Endothelial cell of umbilical vein (primary cell): ENCODE results near the gene ADAMTS14. TPM values are rescaled to one million over a fixed set of nuclear protein-coding genes. Genes with fewer than 3 reads are reported as not detected.
"Not testable (repeated sequence)": the region's sequence is repeated elsewhere in the genome, so short reads cannot be mapped to it uniquely, and the experiment has no call there.

Experiments
- BruUV-seq: library from RNA; stranded (reverse); fragments of 400-500 nt; replicated peaks from 2 replicates; lab custom pipeline; 2021; lab: Mats Ljungman, UMichigan
- CTCF ChIA-PET: fragments of 300-600, 350-600 bp; sonication (Branson Sonifier 250); formaldehyde crosslinking; loops from one replicate; lab custom pipeline; 2021; ENCODE audit warnings: antibody characterized with exemption, inconsistent platforms; lab: Charles Lee
- POLR2A ChIA-PET: fragments of 300-600, 350-600 bp; sonication (Branson Sonifier 250); formaldehyde crosslinking; loops from one replicate; lab custom pipeline; 2021; ENCODE audit warnings: antibody characterized with exemption, inconsistent platforms; lab: Charles Lee
- DNase-seq: peaks from one replicate; pipeline ENCODE4 v3.0.0-alpha.2; 2011; ENCODE audit warnings: low read depth, low spot score
- FAIRE-seq: peaks from 2 replicates; lab custom pipeline; 2011; peaks lifted over from hg19 to GRCh38; lab: Jason Lieb, UNC
- H2AFZ ChIP-seq: 2 replicates; pipeline ENCODE4 v1.6.0; 2012; ENCODE audit warnings: low read depth, low read length, control low read depth, inconsistent platforms
- H3K27ac ChIP-seq: 2 replicates; pipeline ENCODE4 v1.5.1; 2011; ENCODE audit warnings: low read depth, mild to moderate bottlenecking, control low read depth, low read length, moderate library complexity; ENCODE audit not compliant: insufficient read depth
- H3K27me3 ChIP-seq, 2 experiments: 2 replicates each; pipeline versions ENCODE4 v1.6.0 to v1.6.1; 2011; ENCODE audit warnings: low read length in 2 of 2, mixed read lengths in 1 of 2; ENCODE audit not compliant: control insufficient read depth in 2 of 2, insufficient read depth in 2 of 2
- H3K36me3 ChIP-seq, 2 experiments: 2 replicates in 1 of 2; 3 replicates in 1 of 2; pipeline ENCODE4 v1.5.1; 2011; ENCODE audit warnings: low read length in 2 of 2, mild to moderate bottlenecking in 1 of 2, moderate library complexity in 1 of 2; ENCODE audit not compliant: control insufficient read depth in 2 of 2, insufficient read depth in 2 of 2; ENCODE audit errors: extremely low read depth in 1 of 2
- H3K4me1 ChIP-seq: 3 replicates; pipeline ENCODE4 v1.5.1; 2011; ENCODE audit warnings: mild to moderate bottlenecking, low read length; ENCODE audit not compliant: control insufficient read depth, insufficient read depth; ENCODE audit errors: extremely low read depth
- H3K4me2 ChIP-seq: 2 replicates; pipeline ENCODE4 v1.6.1; 2011; ENCODE audit warnings: low read length, control low read depth, mixed read lengths; ENCODE audit not compliant: insufficient read depth
- H3K4me3 ChIP-seq, 3 experiments: fragments of 200-600 bp in 1 of 3; sonication (generic), shearing (Covaris generic) in 1 of 3; replicated peaks in 1 of 3; 2 replicates each; pipeline ENCODE4 v1.5.1; 2011 to 2016; ENCODE audit warnings: control low read depth in 3 of 3, low read length in 3 of 3, mild to moderate bottlenecking in 2 of 3, inconsistent platforms in 1 of 3, low read depth in 1 of 3, moderate library complexity in 1 of 3; ENCODE audit not compliant: insufficient read depth in 1 of 3
- H3K79me2 ChIP-seq: 2 replicates; pipeline ENCODE4 v1.6.0; 2012; ENCODE audit warnings: low read length, inconsistent platforms; ENCODE audit not compliant: control insufficient read depth, insufficient read depth
- H3K9ac ChIP-seq: replicated peaks from 2 replicates; pipeline ENCODE3; 2011; ENCODE audit warnings: low read length, control low read depth; ENCODE audit not compliant: insufficient read depth; ENCODE audit errors: extremely low read depth
- H3K9me1 ChIP-seq: replicated peaks from 3 replicates; pipeline ENCODE4 v1.6.0; 2011; ENCODE audit warnings: mild to moderate bottlenecking, low read length; ENCODE audit not compliant: control insufficient read depth, insufficient read depth; ENCODE audit errors: extremely low read depth
- H3K9me3 ChIP-seq: replicated peaks from 2 replicates; pipeline ENCODE4 v1.5.1; 2012; ENCODE audit warnings: low read length, inconsistent platforms; ENCODE audit not compliant: control insufficient read depth, insufficient read depth
- H4K20me1 ChIP-seq: replicated peaks from 2 replicates; pipeline ENCODE3; 2011; ENCODE audit warnings: mild to moderate bottlenecking, low read length; ENCODE audit not compliant: control insufficient read depth, insufficient read depth; ENCODE audit errors: extremely low read depth
- CTCF ChIP-seq, 2 donors: IDR thresholded peaks; 1 replicate in 1 of 2; 2 replicates in 1 of 2; pipeline ENCODE4 v1.5.1; 2011; ENCODE audit warnings: low read length in 2 of 2, mild to moderate bottlenecking in 2 of 2, moderate library complexity in 2 of 2, control low read depth in 1 of 2, inconsistent platforms in 1 of 2, low read depth in 1 of 2; ENCODE audit not compliant: insufficient read depth in 1 of 2; ENCODE audit errors: extremely low read depth in 1 of 2
- EZH2 ChIP-seq: IDR thresholded peaks from 2 replicates; pipeline ENCODE4 v1.6.1; 2012; ENCODE audit warnings: borderline replicate concordance, low read depth, mild to moderate bottlenecking, moderate library complexity, low read length, inconsistent platforms; ENCODE audit not compliant: severe bottlenecking
- FOS ChIP-seq: IDR thresholded peaks from 2 replicates; pipeline ENCODE4 v1.6.1; 2011; ENCODE audit warnings: mild to moderate bottlenecking, low read length, moderate library complexity, borderline replicate concordance; ENCODE audit not compliant: insufficient read depth
- GATA2 ChIP-seq: IDR thresholded peaks from 2 replicates; pipeline ENCODE4 v1.7.0; 2011; ENCODE audit warnings: low read depth, mild to moderate bottlenecking, moderate library complexity, mixed read lengths, low read length; ENCODE audit not compliant: insufficient read length, insufficient read depth
- JUN ChIP-seq: IDR thresholded peaks from 2 replicates; pipeline ENCODE4 v1.6.1; 2011; ENCODE audit warnings: borderline replicate concordance, low read depth; ENCODE audit not compliant: insufficient read length, insufficient read depth
- MAX ChIP-seq: IDR thresholded peaks from 2 replicates; pipeline ENCODE4 v1.6.1; 2011; ENCODE audit not compliant: insufficient read depth, insufficient read length
- MYC ChIP-seq: IDR thresholded peaks from one replicate; pipeline ENCODE4 v1.6.1; 2011; ENCODE audit warnings: mild to moderate bottlenecking, low read depth, low read length
- POLR2A ChIP-seq: IDR thresholded peaks from 2 replicates; pipeline ENCODE4 v1.6.1; 2012; ENCODE audit warnings: low read depth, mild to moderate bottlenecking, control low read depth, low read length
- POLR2AphosphoS5 ChIP-seq: IDR thresholded peaks from 2 replicates; pipeline ENCODE4 v1.6.1; 2012; ENCODE audit warnings: low read depth, mild to moderate bottlenecking, control low read depth, low read length, moderate library complexity; ENCODE audit not compliant: insufficient read depth
- dilution Hi-C: fragments of 300-500 bp; cut with MboI; formaldehyde crosslinking; loops from one replicate; pipeline ENCODE4 v1.15.0; 2019; ENCODE audit warnings: low sequenced_read_pairs; ENCODE audit not compliant: extremely low pct_ligation_motif_present
- intact Hi-C: fragments of 100-400 bp; cut with micrococcal nuclease; formaldehyde crosslinking; loops from one replicate; pipeline ENCODE4 v1.10.0; 2022
- polyA plus RNA-seq, 4 experiments: library from polyadenylated mRNA; depleted of rRNA in 3 of 4; stranded (reverse) in 3 of 4; unstranded in 1 of 4; fragments of >200 nt; gene quantifications; 2 replicates each; pipeline versions ENCODE4 v1.2.1 to v1.2.3, GENCODE V29; 2011 to 2012; ENCODE audit warnings: missing spikeins in 1 of 4
- total RNA-seq: library from RNA; stranded (reverse); gene quantifications from 2 replicates; pipeline ENCODE4 v1.2.3, GENCODE V29; 2021

Gene ADAMTS14
- total and polyA plus RNA-seq, 2 donors (not counting 3 experiments of a cell fraction or from before 2014, with no cell fraction given): not detected

GRCh38 chr10:70666960-70667798 is 5.1 kb upstream of the ADAMTS14 start:
- Histone ChIP-seq H3K4me3 (no peak overlapping the region), H3K9ac (no peak overlapping the region), H2AFZ (no peak overlapping the region), H3K9me1 (no peaks in the 10 kb centered on the region), H3K27me3 (peaks cover 15 to 19% of the 10 kb centered on the region in 2 experiments), H4K20me1 (no peaks in the 10 kb centered on the region), H3K9me3 (no peaks in the 10 kb centered on the region), H3K79me2 (no peaks in the 10 kb centered on the region), H3K4me2 (no peak overlapping the region), H3K36me3 (no peaks in the 10 kb centered on the region), H3K27ac (no peak overlapping the region), H3K4me1 (no peaks in the 10 kb centered on the region)
- DNase-seq (no peak), FAIRE-seq (no peak)
- dilution Hi-C loops (no loop called here), intact Hi-C loops (no loop called here)
- CTCF ChIA-PET: no interaction called here
- POLR2A ChIA-PET: no interaction called here
- BruUV-seq: no TSS peak
- TF ChIP-seq JUN: no peak
- no peak for TF ChIP-seq MAX
- TF ChIP-seq POLR2AphosphoS5: no peak
- TF ChIP-seq POLR2A: no peak
- TF ChIP-seq CTCF (IDR thresholded peaks at IDR 0.05; ENCODE audit: extremely low read depth in 1 of 2, insufficient read depth in 1 of 2, low read depth in 1 of 2, low read length in 2 of 2): no peak
- TF ChIP-seq GATA2: no peak
- no peak for TF ChIP-seq FOS
- no peak for TF ChIP-seq MYC
- no peak for TF ChIP-seq EZH2

GRCh38 chr10:70667818-70668217 is 4.5 kb upstream of the ADAMTS14 start:
- H3K4me3 ChIP-seq, dilution Hi-C loops, H3K4me2 ChIP-seq, FAIRE-seq, BruUV-seq, H3K9ac ChIP-seq, H2AFZ ChIP-seq, CTCF ChIA-PET, H3K9me1 ChIP-seq, H3K9me3 ChIP-seq, H3K36me3 ChIP-seq, H3K4me1 ChIP-seq, H4K20me1 ChIP-seq, POLR2A ChIA-PET, H3K79me2 ChIP-seq, DNase-seq, H3K27ac ChIP-seq, intact Hi-C loops: not testable (repeated sequence)
- H3K27me3 ChIP-seq: peaks cover 15 to 21% of the 10 kb centered on the region in 2 experiments
